COLO829 (cell line): Measurements from ENCODE around the gene XIRP1.
"Not testable (repeated sequence)": the region's sequence is repeated elsewhere in the genome, so short reads cannot be mapped to it uniquely, and the experiment has no call there.

Experiments
- DNase-seq: peaks from one replicate; pipeline ENCODE4 v3.0.0; 2012; ENCODE audit warnings: low spot score

The XIRP1 gene

DNA sequence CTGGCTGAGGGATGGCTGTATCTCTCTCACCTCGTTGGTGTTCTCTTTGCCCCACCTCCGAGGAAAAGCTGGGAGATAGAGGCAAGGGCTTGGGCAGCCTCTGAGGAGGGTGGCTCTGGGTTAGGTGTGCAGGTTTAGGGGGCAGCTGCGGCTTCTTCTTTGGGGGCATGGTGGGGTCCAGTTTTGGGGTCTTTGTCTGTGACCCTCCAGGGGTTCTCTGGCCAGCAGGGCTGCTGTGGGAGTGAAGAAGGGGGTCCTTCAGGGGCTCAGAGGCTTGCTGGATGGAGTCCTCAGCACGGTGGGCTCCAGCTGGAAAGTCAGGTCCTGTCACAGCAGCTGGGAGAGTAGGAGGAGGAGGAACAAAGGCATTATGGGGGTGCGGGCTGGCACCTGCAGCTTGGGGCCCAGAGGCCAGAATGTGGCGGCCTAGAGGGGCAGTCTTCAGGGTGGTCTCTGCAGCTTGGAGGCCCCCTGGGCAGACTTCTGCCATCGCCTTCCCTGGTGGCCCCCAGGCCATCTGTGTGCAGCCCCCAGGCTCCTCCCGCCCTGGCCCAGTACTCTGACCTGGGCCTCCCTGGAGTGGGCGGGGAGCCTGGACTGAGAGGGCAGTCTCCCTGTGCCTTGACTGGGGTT is 7.0 kb downstream of the XIRP1 start:
- DNase-seq = no peak

DNA sequence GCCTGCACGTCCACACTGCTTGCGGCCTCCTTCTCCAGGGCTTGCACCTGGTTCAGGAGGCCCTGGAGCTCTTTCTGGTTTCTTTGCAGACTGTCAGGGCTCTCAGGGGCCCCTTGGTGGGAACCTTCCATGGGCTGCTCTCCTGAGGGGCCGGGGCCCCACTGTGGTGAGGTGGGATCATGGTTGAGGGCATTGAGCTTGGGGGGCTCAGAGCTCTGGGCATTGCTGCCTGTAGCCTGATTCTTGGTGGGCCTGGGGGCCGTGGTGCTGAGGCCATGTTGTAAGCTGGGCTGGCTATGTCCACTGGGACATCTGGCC is 7.5 kb downstream of the XIRP1 start:
- DNase-seq = no peak

DNA sequence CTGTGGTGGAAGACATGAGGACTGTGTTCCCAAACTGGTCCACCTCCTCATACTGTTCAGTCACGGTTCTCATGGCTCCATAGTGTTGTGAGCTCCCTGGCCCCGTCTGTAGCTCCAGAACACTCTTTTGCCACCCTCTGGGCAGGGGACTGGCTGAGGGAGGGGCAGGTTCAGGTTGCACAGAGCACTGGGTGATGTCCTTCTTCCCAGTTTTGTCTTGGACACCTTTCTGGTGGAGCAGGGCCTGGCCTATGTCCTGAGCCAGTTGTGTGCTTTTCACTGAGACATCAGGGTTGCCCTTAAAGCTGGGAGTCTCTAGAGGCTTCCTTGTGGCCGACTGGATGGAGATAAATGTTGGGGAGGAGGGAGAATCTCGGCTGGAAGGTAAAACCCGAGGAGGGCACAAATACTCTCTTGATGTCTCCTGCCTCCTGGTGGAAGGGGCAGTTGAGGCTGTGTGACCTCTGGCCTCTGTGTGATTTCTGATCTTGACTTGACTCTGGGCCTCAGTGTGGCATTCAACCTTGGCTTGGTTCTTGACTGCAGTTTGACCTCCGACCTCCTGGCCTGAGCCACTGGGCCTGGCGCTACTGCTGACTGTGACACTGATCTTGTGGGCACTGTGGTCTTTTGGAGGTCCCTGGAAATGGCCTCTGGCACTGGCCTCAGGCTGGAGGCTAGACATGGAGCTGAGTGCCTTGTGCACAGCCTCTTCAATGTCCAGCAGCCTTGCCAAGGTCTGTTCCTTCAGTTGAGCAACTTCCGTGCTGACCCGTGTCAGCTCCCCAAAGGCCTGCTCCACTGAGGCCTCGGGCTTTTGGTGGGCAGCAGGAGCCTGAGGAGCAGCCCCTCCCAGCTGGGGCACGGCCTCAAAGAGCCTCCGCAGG is 8.1 kb downstream of the XIRP1 start:
- no peak for DNase-seq

DNA sequence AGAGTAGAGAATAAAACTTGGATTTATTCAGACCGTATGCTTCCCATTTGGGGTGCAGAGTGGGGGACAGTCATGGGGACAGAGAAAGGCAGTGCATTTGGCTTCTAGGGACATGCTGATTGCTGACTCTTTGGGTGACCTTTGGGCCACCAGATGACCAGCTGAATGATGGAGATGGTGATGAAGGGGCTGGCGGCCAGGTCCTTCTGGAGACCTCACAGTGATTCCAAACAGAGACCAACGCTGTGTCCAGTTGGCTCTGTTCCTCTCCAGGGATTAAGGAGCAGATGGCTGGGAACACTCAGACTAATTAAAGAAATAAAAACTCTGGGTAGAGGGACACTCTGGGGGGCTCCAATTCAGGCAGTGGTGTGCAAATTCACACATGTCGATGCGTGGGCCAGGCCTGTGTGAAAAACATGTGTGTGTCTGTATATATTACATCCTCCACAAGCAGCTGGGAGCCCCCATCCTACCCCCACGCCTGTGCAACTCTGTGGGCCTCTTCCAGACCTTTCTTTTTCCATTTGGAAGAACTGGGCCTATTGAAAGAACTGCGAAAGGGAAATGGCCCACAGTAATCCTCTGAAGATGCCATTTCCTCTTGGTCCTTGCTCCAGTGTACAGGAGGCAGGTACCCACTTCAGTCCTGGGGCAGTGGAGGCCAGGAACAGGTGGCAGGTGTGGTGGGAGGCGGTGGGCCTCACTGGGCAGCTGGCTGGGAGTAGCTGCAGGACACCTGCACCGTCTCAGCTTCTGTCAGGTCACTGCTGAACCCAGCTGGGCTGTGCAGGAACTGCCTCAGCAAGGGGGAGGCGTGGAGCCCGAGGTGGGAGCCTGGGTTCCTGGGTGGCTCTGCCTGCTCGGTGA is 8.9 kb downstream of the XIRP1 start:
- DNase-seq = no peak

GRCh38 chr3:39181408-39182335 is 10.7 kb downstream of the XIRP1 start:
- no peak for DNase-seq

GRCh38 chr3:39180546-39181346 is 11.6 kb downstream of the XIRP1 start:
- peak; percentile 72 for DNase-seq

DNA sequence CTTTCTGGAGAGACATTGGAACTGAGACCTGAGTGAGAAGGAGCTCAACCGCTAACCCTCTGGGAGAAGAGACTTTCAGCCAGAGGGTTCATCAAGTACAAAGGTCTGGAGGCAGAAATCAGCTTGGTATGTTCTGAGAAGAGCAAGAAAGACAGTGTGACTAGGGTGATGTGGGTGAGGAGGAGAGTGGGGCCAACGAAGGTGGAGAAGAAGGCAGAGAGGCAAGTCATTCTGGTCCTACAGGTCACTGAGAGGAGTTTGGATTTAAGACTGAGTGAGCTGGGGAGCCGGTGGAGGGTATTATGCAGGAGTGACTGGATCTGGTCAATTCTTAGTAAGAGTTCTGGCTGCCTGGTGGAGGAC is 12.2 kb downstream of the XIRP1 start:
- no peak for DNase-seq

DNA sequence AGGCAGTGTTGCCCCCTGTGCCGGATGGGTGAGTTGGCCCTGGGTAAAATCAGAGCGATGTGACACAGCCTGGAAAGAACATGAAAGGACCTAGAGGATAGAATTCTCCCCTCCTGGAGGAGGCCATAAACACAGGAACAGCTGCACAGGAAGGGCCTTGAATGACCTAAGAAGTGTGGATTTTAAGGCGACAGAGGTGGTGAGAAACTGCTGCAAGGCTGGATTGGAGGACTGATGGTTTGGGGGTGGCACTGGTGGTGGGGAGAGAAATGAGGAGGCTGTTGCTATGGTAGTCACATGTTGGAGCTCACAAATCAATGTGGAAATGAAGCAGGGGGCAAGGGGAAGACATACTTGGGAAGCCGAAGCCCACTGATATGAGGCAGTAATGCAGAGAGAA is 13.8 kb downstream of the XIRP1 start:
- no peak for DNase-seq

DNA sequence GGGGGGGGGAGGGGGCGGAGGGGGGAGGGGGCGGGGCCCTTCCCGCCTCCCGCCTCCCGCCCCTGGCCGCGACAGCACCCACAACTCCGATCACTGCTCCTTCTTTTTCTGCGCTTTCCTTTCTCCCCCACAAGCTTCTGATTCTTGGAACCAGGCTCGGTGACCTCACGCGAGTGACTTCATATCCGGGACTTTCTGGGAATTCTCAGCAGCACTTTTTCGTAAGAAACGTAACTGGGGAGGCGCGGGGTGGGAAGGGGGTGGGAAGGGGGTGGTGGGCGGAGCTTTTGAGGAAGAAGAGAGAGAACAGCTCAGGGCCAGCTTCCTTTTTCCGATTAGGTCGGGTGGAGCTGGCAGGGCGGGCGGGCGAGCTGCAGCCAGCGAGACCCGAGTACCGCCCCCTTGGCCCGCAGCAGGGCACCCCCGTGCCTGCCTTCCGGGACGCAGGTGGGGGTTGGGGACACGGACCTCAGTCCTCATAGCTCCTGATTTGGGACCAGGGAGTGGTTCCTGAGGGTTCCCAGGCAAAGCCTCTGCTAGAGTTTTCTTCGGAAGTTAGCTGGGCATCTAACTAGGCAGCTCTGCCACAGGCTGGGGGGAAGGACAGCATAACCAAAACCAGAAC is 14.6 kb downstream of the XIRP1 start:
- peak; percentile 87 for DNase-seq

- no peak for DNase-seq
These were observed 16.2 kb downstream of the XIRP1 start for GRCh38 chr3:39176025-39176714.

DNA sequence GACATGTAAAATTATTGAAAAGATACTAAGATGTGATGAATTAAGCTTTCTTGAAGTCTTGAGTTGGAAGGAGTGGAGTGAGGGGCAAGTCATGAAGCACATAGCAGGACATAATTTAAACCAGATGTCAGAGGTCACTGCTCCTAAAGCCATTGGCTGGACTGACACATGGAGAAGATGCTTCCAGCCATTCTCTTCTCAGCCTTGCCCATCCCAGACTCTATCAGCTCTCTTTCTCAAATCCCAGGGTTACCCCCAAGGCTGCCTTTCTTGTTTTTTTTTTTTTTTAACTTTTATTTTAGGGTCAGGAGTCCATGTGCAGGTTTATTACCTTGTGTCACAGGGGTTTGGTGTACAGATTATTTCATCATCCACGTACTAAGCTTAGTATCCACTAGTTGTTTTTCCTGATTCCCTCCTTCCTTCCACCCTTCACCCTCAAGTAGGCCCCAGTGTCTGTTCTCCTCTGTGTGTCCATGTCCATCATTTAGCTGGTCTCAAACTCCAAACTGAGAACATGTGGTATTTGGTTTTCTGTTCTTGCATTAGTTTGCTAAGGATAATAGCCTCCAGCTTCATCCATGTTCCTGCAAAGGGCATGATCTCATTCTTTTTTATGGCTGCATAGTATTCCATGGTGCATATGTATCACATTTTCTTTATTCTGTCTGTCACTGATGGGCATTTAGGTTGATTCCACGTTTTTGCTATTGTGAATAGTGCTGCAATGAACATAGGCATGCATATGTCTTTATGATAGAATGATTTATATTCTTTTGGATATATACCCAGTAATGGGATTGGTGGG is 18.9 kb downstream of the XIRP1 start:
- no peak for DNase-seq

GRCh38 chr3:39171860-39172259 is 20.5 kb downstream of the XIRP1 start:
- no peak for DNase-seq

GRCh38 chr3:39170877-39171276 is 21.5 kb downstream of the XIRP1 start:
- DNase-seq = not testable (repeated sequence)

DNA sequence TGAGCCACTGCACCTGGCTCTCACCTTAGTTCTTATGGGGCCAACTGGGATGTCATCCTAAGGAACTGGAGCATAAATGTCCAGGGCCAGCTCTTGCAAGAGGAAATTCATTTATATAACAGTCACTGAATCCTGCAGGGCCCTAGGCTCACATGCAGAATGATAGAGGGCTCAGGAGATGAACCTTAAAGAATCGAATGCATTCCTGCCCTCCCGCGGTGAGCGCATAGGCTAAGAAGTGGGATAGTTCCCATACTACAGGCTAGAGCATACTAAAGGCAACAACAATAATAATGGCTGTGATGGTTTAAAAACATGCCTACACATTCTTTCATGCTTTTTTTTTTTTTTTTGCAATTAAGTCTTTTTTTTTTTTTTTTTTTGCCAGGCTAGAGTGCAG is 21.9 kb downstream of the XIRP1 start:
- no peak for DNase-seq

DNA sequence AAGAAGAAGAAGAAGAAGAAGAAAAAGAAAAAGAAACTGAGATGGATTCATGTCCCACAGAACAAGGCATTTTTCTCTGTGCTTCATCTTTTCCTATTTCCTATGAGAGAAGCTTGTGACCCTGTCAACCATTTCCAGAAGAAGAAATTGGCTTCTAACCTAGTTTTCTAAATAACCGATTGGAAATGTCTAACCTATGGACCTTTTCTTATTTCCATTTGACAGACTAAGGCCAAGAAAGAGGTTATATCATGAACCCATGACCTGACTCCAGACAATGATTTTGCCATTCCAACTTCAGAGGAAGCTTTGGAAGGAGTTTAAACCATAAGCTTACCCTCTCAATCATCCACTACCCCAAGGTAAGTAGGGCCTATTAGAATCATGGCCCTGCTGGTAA is 22.7 kb downstream of the XIRP1 start:
- DNase-seq = no peak

DNA sequence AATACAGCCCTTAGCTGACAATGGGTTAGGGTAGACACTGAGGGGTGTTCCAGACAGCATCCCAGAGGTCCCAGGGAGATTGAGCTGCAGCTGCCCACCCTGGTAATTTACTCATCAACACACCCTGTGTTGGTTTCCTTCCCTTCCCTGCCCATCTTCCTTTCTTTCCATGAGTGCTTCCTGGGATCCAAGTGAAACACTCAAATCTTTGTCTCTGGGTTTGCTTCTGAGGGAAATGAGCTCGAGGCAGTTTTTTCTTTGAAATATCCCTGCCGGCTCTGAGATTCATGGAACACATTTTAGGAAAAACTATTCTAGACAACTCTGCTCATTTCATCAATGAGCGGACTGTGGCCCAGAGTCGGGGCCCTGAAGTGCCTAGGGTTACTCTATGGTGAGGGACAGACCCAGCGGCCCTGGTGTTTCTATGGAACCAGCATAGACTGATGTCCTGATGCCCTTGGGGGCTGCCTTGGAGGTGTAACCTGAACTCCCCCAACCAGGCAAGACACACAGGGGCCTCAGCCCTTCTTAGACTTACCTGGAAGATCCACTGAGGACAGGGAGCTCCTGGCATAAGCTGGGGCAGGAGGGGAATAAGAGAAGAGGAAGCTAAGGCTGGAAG is 24.1 kb downstream of the XIRP1 start:
- DNase-seq = peak; percentile 77

DNA sequence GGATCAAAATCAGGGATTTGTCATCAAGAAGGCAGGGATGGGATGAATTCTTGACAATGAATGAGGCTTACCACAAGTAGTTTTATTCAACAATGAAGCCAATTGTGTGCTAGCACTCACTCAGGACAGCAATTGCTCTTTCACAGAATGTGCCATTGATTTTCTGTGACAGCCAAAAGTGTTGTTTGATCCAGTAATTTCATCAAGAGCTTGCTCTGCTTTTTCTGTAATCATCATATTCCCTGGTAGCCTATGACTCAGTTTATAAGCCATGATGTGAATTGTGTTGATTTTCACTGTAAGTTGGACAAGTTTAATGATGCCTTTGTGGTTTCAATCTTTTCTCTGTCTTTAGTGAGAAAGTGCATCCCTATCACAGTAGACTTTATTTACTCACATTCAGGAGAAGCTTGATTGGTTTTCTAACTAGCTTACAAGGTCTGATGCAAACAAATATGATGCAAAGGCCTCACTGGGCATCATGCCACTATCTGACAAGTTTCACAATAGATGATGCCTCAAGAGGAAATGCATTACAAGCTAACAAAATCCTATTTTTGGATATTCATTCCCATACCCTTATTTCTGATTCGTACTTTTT is 25.4 kb downstream of the XIRP1 start:
- DNase-seq = peak; percentile 91

DNA sequence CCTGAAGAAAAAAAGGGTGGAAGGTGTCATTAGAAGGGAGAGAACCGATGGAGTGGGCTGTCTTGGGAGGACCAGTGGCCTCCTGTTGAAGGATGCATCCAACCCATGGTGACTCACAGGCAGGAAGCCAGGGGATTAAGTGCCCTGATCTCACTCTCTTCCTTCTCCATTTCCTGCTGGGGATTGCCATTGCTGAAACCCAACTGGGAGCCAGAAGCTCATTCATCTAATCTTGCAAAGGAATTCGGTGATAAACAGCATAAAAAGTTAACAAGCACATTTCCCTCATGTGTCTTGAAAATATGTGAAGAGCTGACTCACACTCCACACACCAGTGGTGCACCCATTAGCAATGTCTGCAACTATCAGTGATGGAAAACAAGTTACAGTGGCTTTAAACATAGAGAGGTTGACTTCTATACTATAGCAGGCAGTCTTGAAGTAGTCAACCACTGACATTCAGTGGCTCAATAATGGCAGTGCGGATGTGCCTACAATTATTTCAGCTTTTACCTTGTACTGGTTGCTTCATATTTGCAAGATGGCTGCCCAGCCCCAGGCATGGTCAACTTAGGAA is 26.2 kb downstream of the XIRP1 start:
- peak; percentile 85 for DNase-seq
